GM12801 (cell line): ENCODE measurements around the gene DERL2.

Source experiments
- TF ChIP-seq, protein P1 (sequence below): IDR thresholded peaks from one replicate; pipeline ENCODE4 v1.5.1; 2011; ENCODE audit warnings: control low read depth; ENCODE audit not compliant: insufficient read length; ENCODE audit errors: extremely low read depth

Gene DERL2

DNA sequence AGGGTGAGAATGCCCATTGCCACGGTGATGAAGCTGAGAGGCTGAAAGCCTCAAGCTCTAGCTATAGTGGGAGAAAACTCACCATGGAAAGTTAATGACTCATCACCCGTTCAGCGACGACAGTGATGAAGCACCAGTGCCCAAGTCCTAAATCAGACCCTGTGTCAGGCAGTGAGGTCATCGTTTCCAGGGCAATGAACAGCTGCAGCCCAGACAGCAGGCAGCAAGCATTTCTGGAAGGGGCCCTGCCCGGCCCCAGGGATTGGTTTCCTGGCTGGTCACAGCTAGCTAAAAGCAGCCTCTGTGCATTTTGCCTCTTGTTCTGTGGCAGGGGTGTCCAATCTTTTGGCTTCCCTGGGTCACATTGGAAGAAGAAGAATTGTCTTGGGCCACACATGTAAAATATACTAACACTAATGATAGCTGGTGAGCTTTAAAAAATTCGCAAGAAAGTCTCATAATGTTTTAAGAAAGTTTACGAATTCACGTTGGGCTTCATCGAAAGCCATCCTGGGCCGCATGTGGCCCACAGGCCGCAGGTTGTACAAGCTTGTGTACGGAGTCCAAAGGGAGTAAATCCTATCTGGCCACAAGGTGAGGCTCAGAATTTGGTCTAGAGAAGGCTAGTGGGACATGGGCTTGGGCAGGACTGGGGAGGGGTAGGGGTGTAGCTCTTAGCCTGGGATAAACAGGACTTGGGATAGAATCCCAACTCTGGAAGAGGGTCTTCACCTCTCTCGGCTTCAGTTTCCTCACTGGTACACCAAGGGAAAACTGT is 41.0 kb upstream of the DERL2 start:
- TF ChIP-seq, protein P1, sequence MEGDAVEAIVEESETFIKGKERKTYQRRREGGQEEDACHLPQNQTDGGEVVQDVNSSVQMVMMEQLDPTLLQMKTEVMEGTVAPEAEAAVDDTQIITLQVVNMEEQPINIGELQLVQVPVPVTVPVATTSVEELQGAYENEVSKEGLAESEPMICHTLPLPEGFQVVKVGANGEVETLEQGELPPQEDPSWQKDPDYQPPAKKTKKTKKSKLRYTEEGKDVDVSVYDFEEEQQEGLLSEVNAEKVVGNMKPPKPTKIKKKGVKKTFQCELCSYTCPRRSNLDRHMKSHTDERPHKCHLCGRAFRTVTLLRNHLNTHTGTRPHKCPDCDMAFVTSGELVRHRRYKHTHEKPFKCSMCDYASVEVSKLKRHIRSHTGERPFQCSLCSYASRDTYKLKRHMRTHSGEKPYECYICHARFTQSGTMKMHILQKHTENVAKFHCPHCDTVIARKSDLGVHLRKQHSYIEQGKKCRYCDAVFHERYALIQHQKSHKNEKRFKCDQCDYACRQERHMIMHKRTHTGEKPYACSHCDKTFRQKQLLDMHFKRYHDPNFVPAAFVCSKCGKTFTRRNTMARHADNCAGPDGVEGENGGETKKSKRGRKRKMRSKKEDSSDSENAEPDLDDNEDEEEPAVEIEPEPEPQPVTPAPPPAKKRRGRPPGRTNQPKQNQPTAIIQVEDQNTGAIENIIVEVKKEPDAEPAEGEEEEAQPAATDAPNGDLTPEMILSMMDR, result no peak

- TF ChIP-seq, protein P1, result no peak
Observed at GRCh38 chr17:5523249-5523648, 37.3 kb upstream of the DERL2 start.

- TF ChIP-seq, protein P1, result no peak
Observed at GRCh38 chr17:5522476-5522875, 36.5 kb upstream of the DERL2 start.

GRCh38 chr17:5516060-5516792 is 30.2 kb upstream of the DERL2 start:
- TF ChIP-seq, protein P1, result no peak

GRCh38 chr17:5514976-5515375 is 29.0 kb upstream of the DERL2 start:
- TF ChIP-seq, protein P1, result no peak

- TF ChIP-seq, protein P1, result no peak
Observed at GRCh38 chr17:5513628-5514027, 27.6 kb upstream of the DERL2 start.

GRCh38 chr17:5511401-5512225 is 25.6 kb upstream of the DERL2 start:
- TF ChIP-seq, protein P1, result no peak
